IPS-11a (cell line): ENCODE data around the gene AACS.

Source experiments
- H3K4me3 ChIP-seq: one replicate; pipeline ENCODE4 v1.5.1; 2013; ENCODE audit warnings: low read depth, low read length, control low read depth

Gene AACS

DNA sequence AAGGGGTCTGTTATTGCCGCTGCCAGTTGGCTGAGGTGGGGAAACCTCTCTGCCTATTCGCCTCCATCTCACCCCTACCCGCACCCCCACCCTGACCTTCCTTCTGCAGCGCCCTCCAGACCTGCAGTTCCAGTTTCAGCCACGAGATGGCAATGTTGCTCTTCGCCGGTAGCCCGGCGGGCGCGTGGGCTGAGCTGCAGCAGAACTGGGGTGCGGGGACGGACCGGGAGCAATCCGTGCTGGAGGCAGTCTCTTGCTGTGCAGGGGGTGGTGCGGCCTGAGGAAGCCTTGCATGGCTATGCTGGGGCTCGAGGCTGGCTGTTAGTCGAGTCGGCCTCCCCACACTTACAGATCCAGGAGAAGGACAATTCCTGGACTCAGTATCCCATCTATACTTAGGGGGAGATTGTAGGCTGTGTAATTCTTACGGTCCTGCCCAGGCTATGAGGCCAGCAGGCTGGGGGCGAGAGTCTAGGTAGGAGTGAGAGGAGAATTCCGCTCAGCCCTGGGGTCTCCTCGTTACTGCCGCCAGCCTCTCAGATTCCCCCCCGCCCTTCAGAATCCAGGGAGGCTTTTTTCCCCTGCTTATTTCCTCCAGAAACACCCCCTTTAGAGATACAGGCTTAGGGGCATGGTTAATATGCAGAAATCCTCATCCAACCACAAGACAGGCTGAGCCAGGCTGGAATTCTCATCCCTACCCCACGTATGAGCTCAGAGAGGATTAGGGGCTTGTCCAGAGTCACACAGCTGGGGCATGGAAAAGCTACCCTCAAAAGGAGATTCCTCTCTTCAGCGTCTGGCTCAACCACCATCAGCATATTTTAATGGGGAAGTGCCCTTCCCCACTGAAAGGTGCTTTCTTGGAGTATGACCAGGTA is 118.2 kb downstream of the AACS start:
- no peak overlapping the region for H3K4me3 ChIP-seq

DNA sequence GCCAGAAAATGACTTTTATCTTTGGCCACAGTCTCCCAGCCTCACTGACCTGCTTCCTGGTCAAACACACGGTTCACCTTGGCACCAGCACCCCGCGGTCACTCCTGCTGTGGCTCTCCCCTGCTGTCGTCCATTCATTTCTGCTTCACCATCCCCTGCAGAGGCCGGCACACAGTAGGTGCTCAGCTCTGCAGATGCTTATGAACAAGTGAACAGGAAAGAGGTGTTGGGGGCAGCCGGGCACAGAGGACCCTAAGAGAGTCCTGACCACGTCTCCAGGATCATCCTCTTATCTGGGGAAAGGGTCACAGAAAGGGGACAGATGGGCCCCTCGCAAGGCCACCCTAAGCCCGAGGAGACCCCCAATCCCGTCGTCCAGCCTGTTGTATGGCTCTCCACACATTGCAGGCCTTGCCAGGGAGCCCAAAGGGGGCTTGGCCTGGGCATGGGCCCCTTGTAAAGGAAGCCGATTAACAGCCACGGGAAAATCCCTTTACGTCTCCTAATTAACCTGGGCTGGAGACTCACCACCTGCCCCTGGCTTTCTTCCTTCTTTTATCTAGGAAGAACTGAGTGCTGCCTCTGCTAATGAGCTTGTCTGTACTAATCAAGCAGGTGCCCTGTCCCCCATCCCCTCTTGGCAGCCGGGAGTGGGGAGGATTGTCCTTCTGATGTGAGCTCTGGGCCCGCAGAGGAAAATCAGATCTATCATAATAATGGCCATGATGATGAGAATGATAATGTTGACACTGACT is 119.2 kb downstream of the AACS start:
- no peak overlapping the region for H3K4me3 ChIP-seq

DNA sequence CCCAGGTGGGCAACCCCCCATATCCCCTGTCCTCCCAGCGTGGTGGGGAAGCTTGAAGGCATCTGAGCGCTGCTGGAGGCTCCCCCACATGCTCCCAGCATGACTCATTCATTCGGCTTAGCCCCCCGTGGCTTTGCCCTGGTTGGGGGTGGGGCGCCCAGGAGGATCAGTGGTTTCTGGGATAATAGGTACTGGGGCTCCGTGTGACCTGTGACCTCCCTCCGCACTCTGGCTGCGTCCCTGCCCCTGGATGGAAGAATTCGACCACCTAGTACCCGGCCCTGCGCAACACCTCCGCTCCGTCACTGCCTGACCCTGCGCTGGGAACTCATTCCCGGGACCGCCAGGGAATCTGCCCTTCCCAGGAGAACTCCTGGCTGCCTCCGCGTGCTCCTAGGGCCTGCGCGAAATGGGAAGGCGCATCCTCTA is 120.1 kb downstream of the AACS start:
- peak overlapping the region; percentile 78 for H3K4me3 ChIP-seq

DNA sequence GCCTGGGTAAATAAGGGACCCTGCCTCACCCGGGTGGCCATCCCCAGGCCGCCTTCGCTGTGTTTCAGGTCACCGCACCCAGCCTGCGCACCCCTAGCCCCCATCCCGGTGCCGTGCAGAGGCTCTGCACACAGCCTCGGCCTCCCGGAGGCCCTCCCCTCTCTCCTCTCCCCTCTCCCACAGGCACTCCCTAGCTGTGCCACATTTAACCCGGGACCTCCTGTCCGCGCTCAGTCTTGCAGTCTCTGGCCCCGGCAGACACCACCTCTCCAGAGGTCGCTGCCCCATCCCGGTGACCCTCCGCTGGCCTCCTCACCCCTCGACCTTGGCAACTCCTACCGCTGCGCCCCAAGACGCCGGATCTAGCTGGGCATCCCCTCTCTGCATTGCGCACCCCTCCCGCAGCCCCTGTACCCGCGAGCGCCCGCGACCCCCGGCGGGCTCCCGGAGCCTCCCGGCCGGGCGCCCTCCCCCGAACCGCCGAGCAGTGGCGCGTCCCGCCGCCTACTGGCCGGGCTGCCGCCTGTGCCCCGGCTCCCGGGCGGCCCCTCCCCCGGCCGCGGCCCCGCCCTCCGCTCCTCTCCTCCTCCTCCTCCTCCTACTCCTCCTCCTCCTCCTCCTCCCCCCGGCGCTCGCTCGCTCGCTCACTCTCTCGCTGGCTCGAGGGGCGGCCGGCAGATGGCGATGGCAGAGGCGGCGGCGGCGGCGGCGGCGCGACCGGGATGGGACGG is 120.7 kb downstream of the AACS start, which contains the start of gene TMEM132B:
Gene TMEM132B (plus strand): TSS at position 647 of the 731 bp plus-strand sequence.
- H3K4me3 ChIP-seq, result peak within 1 kb of the TSS; percentile 78

DNA sequence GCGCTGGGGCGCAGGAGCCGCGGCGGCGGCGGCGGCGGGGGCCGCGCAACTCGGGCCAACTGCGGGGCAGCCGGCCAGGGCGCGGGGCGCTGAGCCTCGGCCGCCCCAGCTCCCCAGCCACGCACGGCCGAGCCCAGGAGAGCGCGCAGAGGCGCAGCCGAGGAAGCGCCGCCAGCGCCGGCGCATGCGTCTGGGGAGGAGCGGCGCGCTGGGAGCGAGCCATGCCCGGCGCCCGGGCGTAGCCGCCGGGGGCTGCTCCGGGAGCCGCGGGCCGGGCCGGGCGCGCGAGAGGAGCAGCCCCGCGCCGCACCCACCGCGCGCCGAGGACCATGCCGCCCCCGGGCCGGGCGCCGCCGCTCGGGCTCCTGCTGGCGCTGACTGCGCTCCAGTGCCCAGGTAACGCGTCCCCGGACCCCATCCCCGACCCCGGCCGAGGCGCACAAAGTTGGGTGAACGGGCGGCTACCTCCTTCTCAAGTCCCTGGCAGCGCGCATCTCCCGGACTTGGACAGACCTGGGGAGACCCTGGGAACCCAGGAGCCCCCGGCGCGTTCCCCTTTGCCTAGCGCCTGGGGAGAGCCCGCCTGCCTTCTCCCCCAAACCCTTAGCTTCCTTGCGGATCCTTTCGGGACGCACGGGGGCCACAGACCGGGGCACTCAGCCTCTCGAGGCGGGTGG is 121.4 kb downstream of the AACS start:
- peak overlapping the region; percentile 75 for H3K4me3 ChIP-seq

DNA sequence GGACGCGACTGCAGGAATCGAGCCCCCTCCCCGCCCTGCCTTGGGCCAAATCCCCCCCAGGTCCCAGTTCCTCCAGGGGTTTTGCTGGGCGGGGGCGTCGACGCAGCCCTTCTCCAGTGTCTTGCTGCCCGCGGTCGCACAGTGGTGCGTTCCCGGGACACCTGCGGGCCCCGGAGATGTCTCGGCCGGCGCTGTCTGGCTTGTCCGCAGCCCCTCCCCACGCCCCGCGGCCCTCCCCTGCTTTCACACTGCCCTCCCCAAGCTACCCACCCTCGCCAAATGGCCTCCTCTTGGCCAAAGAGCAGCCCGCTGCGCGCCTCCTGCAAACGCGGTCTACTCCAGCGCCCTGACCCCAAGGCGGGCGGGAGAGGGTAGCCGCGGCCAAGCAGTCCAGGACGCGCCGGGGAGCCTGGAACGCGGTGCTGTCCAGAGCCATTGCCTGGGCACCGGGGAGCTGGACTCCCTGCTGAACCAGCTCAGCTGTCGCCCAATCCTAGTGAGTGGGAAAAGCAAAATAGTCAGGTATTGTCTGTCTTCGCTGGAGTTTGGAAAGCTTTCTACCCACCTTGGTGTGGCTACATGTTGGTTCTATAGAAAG is 122.0 kb downstream of the AACS start:
- peak overlapping the region; percentile 75 for H3K4me3 ChIP-seq

DNA sequence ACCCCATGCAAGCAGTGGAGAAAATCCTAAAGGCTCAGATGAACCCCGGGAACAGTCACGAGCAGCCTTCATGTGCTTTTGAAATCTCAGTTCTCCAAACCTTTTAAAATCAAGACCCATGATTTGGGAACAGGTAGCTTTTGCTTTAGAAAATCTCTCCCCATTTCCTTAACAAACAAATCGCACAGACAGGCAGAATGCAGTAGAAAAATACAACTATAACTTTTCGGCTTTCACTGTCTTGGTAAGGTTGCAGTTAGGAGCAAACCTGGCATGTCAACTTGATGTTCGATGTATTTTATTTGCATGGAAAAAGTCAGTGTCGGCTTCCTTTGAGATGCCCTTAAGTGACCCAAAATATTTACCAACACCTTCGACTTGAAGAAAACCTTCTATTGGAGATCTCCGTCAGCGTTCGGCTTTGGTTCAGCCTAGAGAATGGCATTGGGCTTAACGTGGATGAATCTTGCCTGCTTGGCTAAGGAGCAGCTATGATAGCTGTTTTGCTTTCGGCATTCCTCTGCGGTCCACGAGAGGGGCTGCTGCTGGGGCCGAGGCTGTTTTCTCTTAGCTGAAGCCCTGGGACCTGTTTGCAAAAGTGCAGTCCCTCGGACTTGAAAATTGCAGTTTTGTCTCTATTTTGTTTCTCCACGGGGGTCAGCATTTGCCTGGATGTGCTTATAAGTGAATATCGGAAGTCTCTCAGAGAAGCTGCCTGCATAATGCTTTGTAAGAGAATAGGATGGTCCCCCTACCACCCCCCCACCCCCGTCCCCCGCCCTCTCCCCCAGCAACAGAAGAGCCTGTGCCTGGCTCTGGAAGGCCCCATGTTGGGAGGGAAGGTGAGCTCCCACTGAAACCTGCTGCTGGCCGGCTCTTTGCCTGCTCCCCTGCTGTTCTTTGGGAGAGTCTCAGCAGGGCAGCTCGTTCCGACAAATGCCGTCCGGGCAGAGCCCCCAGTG is 122.8 kb downstream of the AACS start:
- H3K4me3 ChIP-seq, result peak overlapping the region; percentile 75

DNA sequence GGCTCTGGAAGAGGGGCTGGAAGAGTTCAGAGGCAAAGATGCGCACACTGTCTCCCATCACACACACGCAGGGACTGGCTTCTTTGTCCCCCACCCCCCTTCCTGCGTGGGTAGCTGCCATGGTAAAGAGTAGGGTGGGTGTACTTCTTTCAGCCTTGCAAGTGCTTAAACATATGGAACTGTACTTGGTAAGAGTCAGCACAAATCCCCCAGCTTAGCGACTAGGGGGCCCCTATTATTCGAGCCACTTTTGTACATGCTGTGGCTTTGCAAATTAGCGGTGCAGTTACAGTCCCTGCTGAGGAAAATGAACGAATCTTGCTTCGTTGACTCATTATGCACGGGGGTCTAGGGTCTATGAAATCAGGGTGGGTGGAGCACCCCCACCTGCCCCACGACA is 123.8 kb downstream of the AACS start:
- H3K4me3 ChIP-seq, result peak overlapping the region; percentile 29

DNA sequence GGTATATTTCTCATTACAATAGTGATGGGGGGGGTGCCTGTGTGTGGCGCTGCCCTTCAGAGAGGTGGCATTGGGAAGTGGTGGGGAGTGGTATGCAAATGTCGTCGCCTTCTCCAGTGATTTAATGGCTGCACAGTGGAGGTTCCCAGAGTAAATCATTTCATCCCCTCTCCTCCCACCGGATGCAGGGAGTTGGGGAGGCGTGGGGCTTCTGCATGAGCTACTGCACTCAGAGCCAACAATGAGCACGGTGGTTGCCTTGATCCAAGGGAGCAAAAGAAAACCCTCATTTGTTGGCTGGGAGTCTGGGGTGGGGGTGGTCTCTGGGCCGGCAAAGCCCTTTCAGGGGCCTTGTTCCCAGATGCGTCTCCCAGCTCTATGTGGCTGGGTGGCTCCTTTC is 124.3 kb downstream of the AACS start:
- peak overlapping the region; percentile 29 for H3K4me3 ChIP-seq

DNA sequence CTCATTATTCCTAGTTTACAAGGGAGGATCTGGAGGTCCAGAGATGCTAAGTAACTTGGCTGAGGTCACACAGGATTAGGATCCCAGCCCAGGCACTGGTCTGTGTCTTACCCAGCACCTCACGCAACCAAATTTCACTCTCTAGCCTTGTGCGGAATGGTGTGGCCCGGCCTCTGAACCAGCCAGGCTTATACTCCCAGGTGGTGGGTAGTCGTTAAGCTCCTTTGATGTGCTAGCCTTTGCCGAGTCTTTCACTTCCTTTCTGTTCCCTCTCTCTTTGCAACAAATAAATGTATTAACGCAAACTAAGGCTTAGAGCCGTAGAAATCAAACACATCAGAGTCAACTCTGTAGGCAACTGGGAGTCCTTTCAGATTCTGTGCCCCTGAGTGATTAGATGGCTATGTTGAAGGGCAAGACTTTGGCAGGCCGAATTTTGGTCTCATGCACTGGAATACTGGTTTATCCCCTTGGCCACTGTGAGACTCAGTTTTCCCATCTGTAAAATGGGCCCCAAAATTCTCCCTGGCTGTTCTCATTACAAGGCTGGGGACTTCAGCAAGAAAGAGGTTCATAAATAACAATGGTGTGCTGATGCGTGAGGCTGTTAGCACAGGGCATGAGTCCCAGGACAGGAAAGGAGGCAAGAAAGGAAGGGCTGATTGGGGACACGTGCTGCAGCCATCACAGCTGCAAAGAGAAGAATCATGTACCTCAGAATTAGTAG is 126.3 kb downstream of the AACS start:
- H3K4me3 ChIP-seq, result no peak overlapping the region

DNA sequence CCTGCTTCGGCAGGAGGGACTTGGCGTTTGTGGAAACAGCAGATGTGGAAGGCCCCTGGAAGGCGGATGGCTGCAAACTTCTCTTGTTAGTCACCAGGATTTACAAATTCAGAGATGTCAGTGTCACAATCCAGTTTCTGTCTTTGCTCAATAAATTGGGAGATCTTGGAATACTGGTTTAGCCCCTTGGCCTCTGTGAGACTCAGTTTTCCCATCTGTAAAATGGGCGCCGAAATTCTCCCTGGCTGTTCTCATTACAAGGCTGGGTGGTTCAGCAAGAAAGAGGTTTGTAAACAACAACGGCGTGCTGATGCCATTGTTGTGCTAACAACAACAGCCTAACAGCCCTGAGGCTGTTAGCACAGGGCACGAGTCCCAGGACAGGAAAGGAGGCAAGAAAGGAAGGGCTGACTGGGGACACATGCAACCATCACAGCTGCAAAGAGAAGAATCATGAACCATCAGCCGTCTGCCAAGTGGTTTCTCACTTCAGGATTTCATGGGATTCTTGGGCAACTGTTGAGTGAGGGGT is 127.5 kb downstream of the AACS start:
- no peak overlapping the region for H3K4me3 ChIP-seq
